Spleen (tissue), 11 donors: Measurements from ENCODE around the gene WARS2. TPM values are rescaled to one million over a fixed set of nuclear protein-coding genes. Genes with fewer than 3 reads are reported as not detected.

ENCODE experiments used
- DNase-seq: peaks from one replicate; pipeline ENCODE4 v3.0.0-alpha.2; 2020
- H3K27ac ChIP-seq, 8 donors: fragments of 200-600 bp; sonication (generic) in 7 of 8; 1 replicate in 4 of 8; 2 replicates in 4 of 8; pipeline versions ENCODE4 v1.5.0 to v1.8.0; 2016 to 2021; ENCODE audit warnings: inconsistent platforms in 4 of 8, mild to moderate bottlenecking in 4 of 8, moderate library complexity in 1 of 8
- H3K27me3 ChIP-seq, 7 donors: fragments of 200-600 bp; sonication (generic) in 6 of 7; replicated peaks in 1 of 7; 1 replicate in 4 of 7; 2 replicates in 3 of 7; pipeline versions ENCODE4 v1.5.0 to v1.8.0; 2016 to 2021; ENCODE audit warnings: inconsistent platforms in 3 of 7, mild to moderate bottlenecking in 1 of 7
- H3K36me3 ChIP-seq, 6 donors: fragments of 200-600 bp; sonication (generic) in 5 of 6; 1 replicate in 4 of 6; 2 replicates in 2 of 6; pipeline versions ENCODE4 v1.5.0 to v1.8.0; 2016 to 2021; ENCODE audit warnings: inconsistent platforms in 2 of 6
- H3K4me1 ChIP-seq, 6 donors: fragments of 200-600 bp; sonication (generic) in 5 of 6; 1 replicate in 3 of 6; 2 replicates in 3 of 6; pipeline versions ENCODE4 v1.5.0 to v1.8.0; 2016 to 2021; ENCODE audit warnings: inconsistent platforms in 3 of 6
- H3K4me3 ChIP-seq, 8 donors: fragments of 200-600 bp; sonication (generic) in 7 of 8; 1 replicate in 4 of 8; 2 replicates in 4 of 8; pipeline versions ENCODE4 v1.5.0 to v1.8.0; 2016 to 2021; ENCODE audit warnings: inconsistent platforms in 4 of 8, mild to moderate bottlenecking in 4 of 8, moderate library complexity in 2 of 8
- H3K9me3 ChIP-seq, 8 donors: fragments of 200-600 bp; sonication (generic) in 7 of 8; 1 replicate in 4 of 8; 2 replicates in 4 of 8; pipeline versions ENCODE4 v1.5.0 to v1.8.0; 2016 to 2021; ENCODE audit warnings: inconsistent platforms in 4 of 8
- CTCF ChIP-seq, 11 experiments: fragments of 200-600 bp in 7 of 11; fragments of 450-650 bp in 4 of 11; sonication (generic) in 4 of 11; IDR thresholded peaks in 8 of 11; conservative IDR thresholded peaks in 3 of 11; 1 replicate in 7 of 11; 2 replicates in 4 of 11; pipeline versions ENCODE4 v1.4.0 to v1.8.0; 2016 to 2021; ENCODE audit warnings: antibody characterized with exemption in 11 of 11, inconsistent platforms in 4 of 11, mild to moderate bottlenecking in 1 of 11
- POLR2A ChIP-seq, 3 donors: fragments of 450-650 bp; IDR thresholded peaks; one replicate each; pipeline ENCODE4 v1.5.1; 2017; ENCODE audit warnings: antibody characterized with exemption in 3 of 3, mild to moderate bottlenecking in 1 of 3
- POLR2AphosphoS5 ChIP-seq, 3 donors: sonication (generic); formaldehyde crosslinking; IDR thresholded peaks; one replicate each; pipeline ENCODE4 v1.5.1; 2017; ENCODE audit warnings: antibody characterized with exemption in 3 of 3
- WGBS, 5 donors: extraction: QIAGEN DNeasy Blood & Tissue Kit in 3 of 5; methylation state at CpG; one replicate each; pipeline versions ENCODE4 v1.1.5 to v1.1.7; 2013 to 2018; 5-methylcytosine and 5-hydroxymethylcytosine counted together
- intact Hi-C: fragments of 100-400 bp; cut with DNase I; formaldehyde crosslinking; loops from one replicate; pipeline ENCODE4 v1.15.0; 2023; ENCODE audit warnings: low total_unique reads
- polyA plus RNA-seq, 3 donors: library from polyadenylated mRNA; stranded (reverse); fragments of 200-250 nt; gene quantifications; one replicate each; pipeline ENCODE4 v1.2.1, GENCODE V29; 2013
- total RNA-seq, 7 donors: library from RNA; depleted of rRNA in 3 of 7; stranded (reverse); fragments of >200 nt in 3 of 7; fragmentation: NEBNext Ultra II Directional in 4 of 7; extraction: Animal tissue kit (Norgen Biotek cat#: 25700) in 4 of 7; gene quantifications; one replicate each; pipeline versions ENCODE4 v1.1.0 to v1.2.1, GENCODE V29; 2016 to 2021
- donor health status: healthy with polysubstance abuse.
- donor health status: DM: no; HTN: no; CAD: no; lungs with moderate emphysema.
- donor health status: DM: no; HTN: no; CAD: no.
- donor health status: Bipolar disorder and iron deficiency.
- donor health status: healthy.
- donor health status: DM: no; HTN: no; CAD: no.
- donor health status: DM: yes; HTN: yes; CAD: no.

WARS2 gene
- total and polyA plus RNA-seq, 10 donors = 2.9 to 13.0 (median 8.5) TPM

- DNase-seq = no peak
- peaks cover 0 to 100% (median 100%) of the 10 kb centered on the region in 7 donors for H3K27me3 ChIP-seq
- intact Hi-C loops = no loop called here
- TF ChIP-seq CTCF (IDR thresholded peaks at IDR 0.05 in 8 of 11, conservative IDR thresholded peaks at IDR 0.05 in 3 of 11) = no peak
- no peaks in the 10 kb centered on the region for H3K36me3 ChIP-seq
- WGBS, 5 donors = 30 to 38% (median 32%) methylated on average over 8 of the region's 8 CpGs
- no peak overlapping the region for H3K4me3 ChIP-seq
- H3K27ac ChIP-seq = no peak overlapping the region
- H3K4me1 ChIP-seq = peaks cover 0 to 55% (median 21%) of the 10 kb centered on the region in 6 donors
- H3K9me3 ChIP-seq = peaks cover 0 to 18% (median 0%) of the 10 kb centered on the region in 8 donors
These were observed 149.8 kb downstream of the WARS2 start for GRCh38 chr1:118990513-118991152.

GRCh38 chr1:118989878-118990378 lies 150.5 kb downstream of the WARS2 start:
- Histone ChIP-seq H3K27me3 (peaks cover 0 to 100% (median 100%) of the 10 kb centered on the region in 7 donors), H3K9me3 (peaks cover 0 to 22% (median 0%) of the 10 kb centered on the region in 8 donors), H3K27ac (no peak overlapping the region), H3K4me3 (no peak overlapping the region), H3K4me1 (peaks cover 0 to 62% (median 25%) of the 10 kb centered on the region in 6 donors), H3K36me3 (no peaks in the 10 kb centered on the region)
- intact Hi-C loops = no loop called here
- no peak for DNase-seq
- TF ChIP-seq CTCF (IDR thresholded peaks at IDR 0.05 in 8 of 11, conservative IDR thresholded peaks at IDR 0.05 in 3 of 11) (no peak), POLR2A (IDR thresholded peaks at IDR 0.05) (no peak), POLR2AphosphoS5 (IDR thresholded peaks at IDR 0.05) (no peak)
- WGBS, 5 donors = 4 to 14% (median 5%) methylated on average over 21 to 22 of the region's 22 CpGs

GRCh38 chr1:118989006-118989815 lies 151.2 kb downstream of the WARS2 start:
- Histone ChIP-seq H3K27me3 (peaks cover 2 to 100% (median 100%) of the 10 kb centered on the region in 7 donors), H3K27ac (no peak overlapping the region), H3K4me3 (no peak overlapping the region), H3K4me1 (peaks cover 5 to 69% (median 32%) of the 10 kb centered on the region in 6 donors), H3K9me3 (peaks cover 0 to 22% (median 0%) of the 10 kb centered on the region in 8 donors), H3K36me3 (no peaks in the 10 kb centered on the region)
- intact Hi-C loops = no loop called here
- 10 to 21% (median 13%) methylated on average over 44 of the region's 44 CpGs for WGBS, 5 donors
- DNase-seq = no peak
- TF ChIP-seq POLR2AphosphoS5 (IDR thresholded peaks at IDR 0.05) (no peak), POLR2A (IDR thresholded peaks at IDR 0.05) (no peak), CTCF (IDR thresholded peaks at IDR 0.05 in 8 of 11, conservative IDR thresholded peaks at IDR 0.05 in 3 of 11) (no peak)
